ENCODE data around the gene GRIN3A. TPM values are rescaled to one million over a fixed set of nuclear protein-coding genes. Genes with fewer than 3 reads are reported as not detected.

GRIN3A gene
- polyA plus RNA-seq, 1 of the 3 experiments (the other 2 are of a cell fraction), result not detected

DNA sequence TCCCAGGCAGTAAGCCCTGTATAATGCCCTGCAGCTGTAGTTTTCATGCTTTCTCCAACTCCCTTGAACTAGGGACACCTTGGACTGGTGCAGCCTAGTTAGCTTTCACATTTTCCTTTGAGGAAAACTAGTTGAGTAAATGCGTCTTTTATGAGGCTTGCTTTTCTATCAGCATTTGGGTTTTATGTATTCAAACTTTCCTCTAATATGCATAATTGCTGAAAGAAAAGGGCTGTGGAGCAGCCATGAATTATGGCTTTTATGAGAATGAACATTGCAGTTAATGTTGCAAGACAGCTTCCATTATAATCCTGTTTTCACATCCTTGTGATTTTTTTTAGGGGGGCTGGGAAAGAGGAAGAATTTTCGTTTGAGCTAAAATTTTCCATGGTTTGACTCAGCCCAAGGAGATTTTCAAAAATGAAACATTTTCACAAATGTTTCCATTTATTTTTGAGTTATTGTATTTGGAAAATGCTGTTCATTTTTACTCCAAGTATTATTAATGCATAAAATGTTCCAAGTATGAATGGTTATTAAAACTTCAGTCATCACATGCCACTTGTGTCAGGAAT lies 85.8 kb downstream of the GRIN3A start:
- Histone ChIP-seq H3K4me1 (ENCODE audit: control insufficient read depth in 1 of 2, insufficient read depth in 2 of 2, low read depth in 1 of 2, low read length in 1 of 2) (no peaks in the 10 kb centered on the region), H3K36me3 (replicated peaks in 1 of 2; ENCODE audit: control insufficient read depth in 1 of 2, insufficient read depth in 2 of 2, low read length in 1 of 2) (no peaks in the 10 kb centered on the region), H3K9ac (no peak overlapping the region), H3K9me3 (no peaks in the 10 kb centered on the region), H3K79me2 (ENCODE audit: insufficient read depth) (no peaks in the 10 kb centered on the region), H3K27ac (ENCODE audit: low read depth in 2 of 2, low read length in 1 of 2) (no peak overlapping the region), H3K4me2 (no peak overlapping the region), H3F3A (replicated peaks; ENCODE audit: insufficient read depth) (no peaks in the 10 kb centered on the region), H4K20me1 (ENCODE audit: insufficient read depth) (no peaks in the 10 kb centered on the region), H3K9me2 (no peaks in the 10 kb centered on the region), H3K27me3 (ENCODE audit: insufficient read depth) (no peaks in the 10 kb centered on the region), H2AFZ (ENCODE audit: low read depth) (no peak overlapping the region), H3K4me3 (ENCODE audit: low read depth in 2 of 2, low read length in 1 of 2) (no peak overlapping the region)
- DNase-seq, result no peak
- ChIA-PET CTCF (no interaction called here), POLR2A (no interaction called here)
- TF ChIP-seq, protein P1, sequence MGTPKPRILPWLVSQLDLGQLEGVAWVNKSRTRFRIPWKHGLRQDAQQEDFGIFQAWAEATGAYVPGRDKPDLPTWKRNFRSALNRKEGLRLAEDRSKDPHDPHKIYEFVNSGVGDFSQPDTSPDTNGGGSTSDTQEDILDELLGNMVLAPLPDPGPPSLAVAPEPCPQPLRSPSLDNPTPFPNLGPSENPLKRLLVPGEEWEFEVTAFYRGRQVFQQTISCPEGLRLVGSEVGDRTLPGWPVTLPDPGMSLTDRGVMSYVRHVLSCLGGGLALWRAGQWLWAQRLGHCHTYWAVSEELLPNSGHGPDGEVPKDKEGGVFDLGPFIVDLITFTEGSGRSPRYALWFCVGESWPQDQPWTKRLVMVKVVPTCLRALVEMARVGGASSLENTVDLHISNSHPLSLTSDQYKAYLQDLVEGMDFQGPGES (IDR thresholded peaks at IDR 0.05; ENCODE audit: low read depth, low read length), result no peak
- no peak for TF ChIP-seq TCF12 (IDR thresholded peaks at IDR 0.05)
- TF ChIP-seq TAF1 (IDR thresholded peaks at IDR 0.05; ENCODE audit: borderline replicate concordance, low read depth, low read length), result no peak
- TF ChIP-seq EZH2phosphoT487 (IDR thresholded peaks at IDR 0.05; ENCODE audit: borderline replicate concordance, low read depth), result no peak
- no peak for TF ChIP-seq MEF2A (IDR thresholded peaks at IDR 0.05; ENCODE audit: borderline replicate concordance, low read depth)
- TF ChIP-seq FOXJ3 (CRISPR knock-in tag; IDR thresholded peaks at IDR 0.05), result no peak
- TF ChIP-seq CHD2 (IDR thresholded peaks at IDR 0.05; ENCODE audit: low read length, partially characterized antibody), result no peak
- TF ChIP-seq MXI1 (IDR thresholded peaks at IDR 0.05; ENCODE audit: low read depth, low read length), result no peak
- no peak for TF ChIP-seq NFIC (IDR thresholded peaks at IDR 0.05; ENCODE audit: borderline replicate concordance)
- TF ChIP-seq, protein P2, sequence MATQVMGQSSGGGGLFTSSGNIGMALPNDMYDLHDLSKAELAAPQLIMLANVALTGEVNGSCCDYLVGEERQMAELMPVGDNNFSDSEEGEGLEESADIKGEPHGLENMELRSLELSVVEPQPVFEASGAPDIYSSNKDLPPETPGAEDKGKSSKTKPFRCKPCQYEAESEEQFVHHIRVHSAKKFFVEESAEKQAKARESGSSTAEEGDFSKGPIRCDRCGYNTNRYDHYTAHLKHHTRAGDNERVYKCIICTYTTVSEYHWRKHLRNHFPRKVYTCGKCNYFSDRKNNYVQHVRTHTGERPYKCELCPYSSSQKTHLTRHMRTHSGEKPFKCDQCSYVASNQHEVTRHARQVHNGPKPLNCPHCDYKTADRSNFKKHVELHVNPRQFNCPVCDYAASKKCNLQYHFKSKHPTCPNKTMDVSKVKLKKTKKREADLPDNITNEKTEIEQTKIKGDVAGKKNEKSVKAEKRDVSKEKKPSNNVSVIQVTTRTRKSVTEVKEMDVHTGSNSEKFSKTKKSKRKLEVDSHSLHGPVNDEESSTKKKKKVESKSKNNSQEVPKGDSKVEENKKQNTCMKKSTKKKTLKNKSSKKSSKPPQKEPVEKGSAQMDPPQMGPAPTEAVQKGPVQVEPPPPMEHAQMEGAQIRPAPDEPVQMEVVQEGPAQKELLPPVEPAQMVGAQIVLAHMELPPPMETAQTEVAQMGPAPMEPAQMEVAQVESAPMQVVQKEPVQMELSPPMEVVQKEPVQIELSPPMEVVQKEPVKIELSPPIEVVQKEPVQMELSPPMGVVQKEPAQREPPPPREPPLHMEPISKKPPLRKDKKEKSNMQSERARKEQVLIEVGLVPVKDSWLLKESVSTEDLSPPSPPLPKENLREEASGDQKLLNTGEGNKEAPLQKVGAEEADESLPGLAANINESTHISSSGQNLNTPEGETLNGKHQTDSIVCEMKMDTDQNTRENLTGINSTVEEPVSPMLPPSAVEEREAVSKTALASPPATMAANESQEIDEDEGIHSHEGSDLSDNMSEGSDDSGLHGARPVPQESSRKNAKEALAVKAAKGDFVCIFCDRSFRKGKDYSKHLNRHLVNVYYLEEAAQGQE (IDR thresholded peaks at IDR 0.05; ENCODE audit: low read depth, low read length), result no peak
- no peak for TF ChIP-seq SMC3 (IDR thresholded peaks at IDR 0.05; ENCODE audit: low read depth, low read length)
- TF ChIP-seq FOXM1 (IDR thresholded peaks at IDR 0.05; ENCODE audit: low read depth), result no peak
- TF ChIP-seq, protein P3, sequence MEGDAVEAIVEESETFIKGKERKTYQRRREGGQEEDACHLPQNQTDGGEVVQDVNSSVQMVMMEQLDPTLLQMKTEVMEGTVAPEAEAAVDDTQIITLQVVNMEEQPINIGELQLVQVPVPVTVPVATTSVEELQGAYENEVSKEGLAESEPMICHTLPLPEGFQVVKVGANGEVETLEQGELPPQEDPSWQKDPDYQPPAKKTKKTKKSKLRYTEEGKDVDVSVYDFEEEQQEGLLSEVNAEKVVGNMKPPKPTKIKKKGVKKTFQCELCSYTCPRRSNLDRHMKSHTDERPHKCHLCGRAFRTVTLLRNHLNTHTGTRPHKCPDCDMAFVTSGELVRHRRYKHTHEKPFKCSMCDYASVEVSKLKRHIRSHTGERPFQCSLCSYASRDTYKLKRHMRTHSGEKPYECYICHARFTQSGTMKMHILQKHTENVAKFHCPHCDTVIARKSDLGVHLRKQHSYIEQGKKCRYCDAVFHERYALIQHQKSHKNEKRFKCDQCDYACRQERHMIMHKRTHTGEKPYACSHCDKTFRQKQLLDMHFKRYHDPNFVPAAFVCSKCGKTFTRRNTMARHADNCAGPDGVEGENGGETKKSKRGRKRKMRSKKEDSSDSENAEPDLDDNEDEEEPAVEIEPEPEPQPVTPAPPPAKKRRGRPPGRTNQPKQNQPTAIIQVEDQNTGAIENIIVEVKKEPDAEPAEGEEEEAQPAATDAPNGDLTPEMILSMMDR (IDR thresholded peaks at IDR 0.05), result no peak
- TF ChIP-seq, protein P4, sequence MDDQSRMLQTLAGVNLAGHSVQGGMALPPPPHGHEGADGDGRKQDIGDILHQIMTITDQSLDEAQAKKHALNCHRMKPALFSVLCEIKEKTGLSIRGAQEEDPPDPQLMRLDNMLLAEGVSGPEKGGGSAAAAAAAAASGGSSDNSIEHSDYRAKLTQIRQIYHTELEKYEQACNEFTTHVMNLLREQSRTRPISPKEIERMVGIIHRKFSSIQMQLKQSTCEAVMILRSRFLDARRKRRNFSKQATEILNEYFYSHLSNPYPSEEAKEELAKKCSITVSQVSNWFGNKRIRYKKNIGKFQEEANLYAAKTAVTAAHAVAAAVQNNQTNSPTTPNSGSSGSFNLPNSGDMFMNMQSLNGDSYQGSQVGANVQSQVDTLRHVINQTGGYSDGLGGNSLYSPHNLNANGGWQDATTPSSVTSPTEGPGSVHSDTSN (IDR thresholded peaks at IDR 0.05), result no peak
- no peak for TF ChIP-seq NRF1 (IDR thresholded peaks at IDR 0.05; ENCODE audit: low read depth, low read length)
- TF ChIP-seq GATA2 (CRISPR knock-in tag; IDR thresholded peaks at IDR 0.05), result no peak
- no peak for TF ChIP-seq JUND (IDR thresholded peaks at IDR 0.05)
- TF ChIP-seq SIN3A (IDR thresholded peaks at IDR 0.05; ENCODE audit: borderline replicate concordance, low read depth, low read length), result no peak
- 14% methylated on average over 2 of the region's 2 CpGs for WGBS (ENCODE audit: low lambda C conversion rate)
